GM18498 (cell line): Measurements from ENCODE around the gene SLC44A2.

Experiments
- ATAC-seq: cut with Tn5 transposase; IDR thresholded peaks from one replicate; pipeline ENCODE4 v1.9.1; 2021; ENCODE audit warnings: mild to moderate bottlenecking, moderate library complexity; ENCODE audit not compliant: unreplicated experiment

SLC44A2 gene

DNA sequence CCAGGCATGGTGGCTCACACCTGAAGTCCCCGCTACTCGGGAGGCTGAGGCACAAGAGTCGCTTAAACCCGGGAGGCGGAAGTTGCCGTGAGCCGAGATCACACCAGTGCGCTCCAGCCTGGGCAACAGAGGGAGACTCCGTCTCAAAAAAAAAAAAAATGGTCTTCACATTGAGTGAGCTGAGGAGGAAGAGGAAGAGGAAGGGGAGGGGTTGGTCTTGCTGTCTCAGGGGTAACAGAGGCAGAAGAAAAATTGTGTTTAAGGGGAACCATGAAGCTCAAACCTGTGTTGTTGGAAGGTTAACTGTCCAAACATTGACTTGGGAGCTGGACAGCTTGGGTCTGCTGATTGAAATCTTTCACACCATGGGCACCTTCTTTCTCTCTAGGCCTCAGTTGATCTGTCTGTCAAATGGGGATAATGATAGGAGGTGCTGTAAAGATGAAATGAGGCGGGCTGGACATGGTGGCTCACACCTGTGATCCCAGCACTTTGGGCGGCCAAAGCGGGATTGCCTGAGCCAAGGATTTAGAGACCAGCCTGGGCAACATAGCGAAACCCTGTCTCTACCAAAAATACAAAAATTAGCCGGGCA lies 9.8 kb upstream of the SLC44A2 start:
- ATAC-seq = no peak

- ATAC-seq = no peak
These were observed 7.8 kb upstream of the SLC44A2 start for GRCh38 chr19:10617409-10618121.

DNA sequence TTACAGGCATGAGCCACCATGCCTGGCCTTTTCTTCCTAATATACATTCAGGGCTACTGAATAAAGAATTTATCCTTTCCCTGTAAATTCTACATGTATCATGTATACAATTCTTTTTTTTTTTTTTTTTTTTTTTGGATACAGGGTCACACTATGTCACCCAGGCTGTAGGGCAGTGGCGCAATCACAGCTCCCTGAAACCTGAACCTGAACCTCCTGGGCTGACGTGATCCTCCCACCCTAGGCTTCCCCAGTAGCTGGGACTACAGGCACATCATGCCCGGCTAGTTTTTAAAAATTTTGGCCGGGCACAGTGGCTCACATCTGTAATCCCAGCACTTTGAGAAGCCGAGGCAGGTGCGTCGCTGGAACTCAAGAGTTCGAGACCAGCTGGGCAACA lies 6.5 kb upstream of the SLC44A2 start:
- ATAC-seq = no peak

- no peak for ATAC-seq
These were observed 4.6 kb upstream of the SLC44A2 start for GRCh38 chr19:10620786-10621185.

GRCh38 chr19:10621966-10622365 lies 3.4 kb upstream of the SLC44A2 start:
- no peak for ATAC-seq

GRCh38 chr19:10624585-10624984 lies 768 bp upstream of the SLC44A2 start:
- ATAC-seq = no peak

- no peak for ATAC-seq
These were observed 397 bp downstream of the SLC44A2 start for GRCh38 chr19:10625762-10626138.

DNA sequence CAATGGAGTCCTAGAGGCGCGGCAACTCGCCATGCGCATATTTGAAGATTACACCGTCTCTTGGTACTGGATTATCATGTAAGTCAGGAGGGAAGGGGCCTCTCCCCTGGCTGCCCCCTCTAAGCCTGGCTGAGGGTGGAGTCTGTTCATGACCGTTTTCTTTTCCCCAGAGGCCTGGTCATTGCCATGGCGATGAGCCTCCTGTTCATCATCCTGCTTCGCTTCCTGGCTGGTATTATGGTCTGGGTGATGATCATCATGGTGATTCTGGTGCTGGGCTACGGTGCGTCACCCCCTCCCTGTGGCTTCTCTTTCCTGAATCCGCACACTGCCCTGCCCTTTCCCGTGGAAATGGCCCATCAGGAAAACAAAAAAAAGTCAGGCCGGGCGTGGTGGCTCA lies 6.5 kb downstream of the SLC44A2 start:
- no peak for ATAC-seq

DNA sequence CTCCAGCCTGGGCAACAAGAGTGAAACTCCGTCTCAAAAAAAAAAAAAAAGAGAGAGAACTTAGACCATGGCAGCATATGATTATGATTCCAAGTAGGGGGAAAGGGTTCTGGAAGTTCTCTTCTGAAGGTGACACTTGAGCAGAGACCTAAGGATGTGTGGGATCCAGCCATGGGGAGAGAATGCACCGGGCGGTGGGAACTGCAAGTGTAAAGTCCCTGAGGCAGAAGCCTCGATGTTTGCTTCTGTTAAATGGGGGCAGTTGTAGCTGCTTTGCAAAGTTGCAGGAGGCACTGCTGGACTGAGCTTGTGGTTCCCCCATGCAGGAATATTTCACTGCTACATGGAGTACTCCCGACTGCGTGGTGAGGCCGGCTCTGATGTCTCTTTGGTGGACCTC lies 9.1 kb downstream of the SLC44A2 start:
- no peak for ATAC-seq

DNA sequence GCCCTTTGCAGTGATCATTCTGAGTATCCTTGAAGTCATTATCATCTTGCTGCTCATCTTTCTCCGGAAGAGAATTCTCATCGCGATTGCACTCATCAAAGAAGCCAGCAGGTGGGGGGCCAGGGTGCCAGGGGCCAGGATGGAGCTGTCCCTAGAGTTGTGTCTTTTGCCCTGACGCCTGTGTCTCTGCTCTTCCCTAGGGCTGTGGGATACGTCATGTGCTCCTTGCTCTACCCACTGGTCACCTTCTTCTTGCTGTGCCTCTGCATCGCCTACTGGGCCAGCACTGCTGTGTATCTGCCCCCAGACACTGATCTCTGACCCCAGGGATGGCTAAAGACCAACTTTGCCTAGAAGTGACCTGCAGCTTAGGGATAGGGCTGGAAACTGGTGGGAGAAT lies 9.6 kb downstream of the SLC44A2 start:
- ATAC-seq = no peak

- no peak for ATAC-seq
These were observed 11.1 kb downstream of the SLC44A2 start for GRCh38 chr19:10636304-10636972.

DNA sequence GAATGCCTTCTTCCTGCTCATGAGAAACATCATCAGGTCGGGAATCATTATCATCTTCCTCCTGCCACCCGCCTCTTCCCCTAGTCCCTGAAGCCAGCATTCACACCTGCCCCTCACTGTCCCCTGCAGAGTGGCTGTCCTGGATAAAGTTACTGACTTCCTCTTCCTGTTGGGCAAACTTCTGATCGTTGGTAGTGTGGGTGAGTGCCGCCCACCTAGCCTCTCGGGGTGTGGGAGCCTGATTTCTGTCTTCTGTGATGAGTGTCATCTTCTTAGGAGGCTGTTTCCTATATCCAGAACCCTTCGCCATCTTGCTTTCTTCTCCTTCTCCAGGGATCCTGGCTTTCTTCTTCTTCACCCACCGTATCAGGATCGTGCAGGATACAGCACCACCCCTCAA lies 12.5 kb downstream of the SLC44A2 start:
- ATAC-seq = no peak

DNA sequence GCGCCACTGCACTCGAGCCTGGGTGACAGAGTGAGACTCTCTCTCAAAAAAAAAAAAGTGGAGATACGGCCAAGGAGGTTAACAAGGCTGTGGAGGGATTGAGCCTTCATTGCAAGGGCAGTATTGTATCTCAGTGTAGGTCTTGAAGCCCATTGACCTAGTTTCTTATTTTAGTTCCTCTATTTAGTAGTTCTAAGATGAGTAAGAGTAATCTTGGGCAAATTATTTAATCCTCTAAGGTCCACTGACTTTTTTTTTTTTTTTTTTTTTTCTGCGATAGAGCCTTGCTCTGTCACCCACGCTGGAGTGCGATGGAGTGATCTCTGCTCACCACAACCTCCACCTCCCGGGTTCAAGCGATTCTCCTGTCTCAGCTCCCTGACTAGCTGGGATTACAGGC lies 14.5 kb downstream of the SLC44A2 start:
- ATAC-seq = peak; percentile 63

GRCh38 chr19:10640361-10640760 lies 15.0 kb downstream of the SLC44A2 start:
- no peak for ATAC-seq

- ATAC-seq = no peak
These were observed 15.9 kb downstream of the SLC44A2 start for GRCh38 chr19:10641248-10641647.

GRCh38 chr19:10642473-10643171 lies 17.3 kb downstream of the SLC44A2 start:
- no peak for ATAC-seq

- no peak for ATAC-seq
These were observed 18.0 kb downstream of the SLC44A2 start for GRCh38 chr19:10643172-10643967.

GRCh38 chr19:10643968-10644259 lies 18.6 kb downstream of the SLC44A2 start:
- ATAC-seq = no peak

DNA sequence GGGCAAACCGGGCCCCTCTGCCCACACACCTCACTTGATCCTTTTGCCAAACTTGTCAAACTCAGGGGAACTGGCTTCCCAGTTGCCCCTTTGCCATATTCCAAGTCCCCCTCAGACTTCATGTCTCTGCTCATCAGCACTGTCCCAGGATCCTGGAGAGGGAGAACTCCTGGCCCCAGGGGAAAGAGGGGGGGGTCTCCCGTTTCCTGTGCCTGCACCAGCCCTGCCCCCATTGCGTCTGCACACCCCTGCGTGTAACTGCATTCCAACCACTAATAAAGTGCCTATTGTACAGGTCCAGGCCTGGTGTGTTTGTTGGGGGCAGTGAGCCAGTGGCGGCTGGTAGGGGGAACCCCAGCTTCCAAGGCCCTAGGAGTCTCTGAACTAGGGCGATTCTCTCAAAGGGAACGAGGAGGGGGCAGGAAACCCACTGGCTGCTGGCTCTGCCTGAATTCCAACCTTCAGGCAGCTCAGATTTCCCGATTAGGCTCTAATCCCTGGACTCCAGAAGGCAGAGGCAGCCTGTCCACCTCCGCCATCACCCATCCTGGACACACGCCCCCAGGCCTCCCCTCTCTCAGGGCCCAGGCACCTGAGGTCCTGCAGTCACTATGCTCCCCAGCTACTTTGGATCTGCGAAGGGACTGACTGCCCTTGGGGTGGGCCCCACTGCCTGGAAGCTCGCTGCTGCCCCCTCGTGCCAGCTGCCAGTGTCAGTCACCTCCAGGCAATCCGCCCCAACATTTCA lies 19.1 kb downstream of the SLC44A2 start:
- no peak for ATAC-seq

GRCh38 chr19:10646456-10647159 lies 21.3 kb downstream of the SLC44A2 start:
- ATAC-seq = no peak
